Neural progenitor cell (in vitro differentiated cells): ENCODE measurements around the gene CFAP44. TPM values are rescaled to one million over a fixed set of nuclear protein-coding genes. Genes with fewer than 3 reads are reported as not detected.

Experiments
- DNase-seq: peaks from one replicate; pipeline ENCODE4 v3.0.0-alpha.2; 2016; ENCODE audit warnings: low spot score
- H2AFZ ChIP-seq: fragments of 200-600 bp; sonication (generic); replicated peaks from 2 replicates; pipeline ENCODE4 v1.6.1; 2016; ENCODE audit warnings: antibody characterized with exemption
- H3F3A ChIP-seq: fragments of 200-600 bp; sonication (generic); 2 replicates; pipeline ENCODE4 v1.6.1; 2016; ENCODE audit warnings: antibody characterized with exemption, low read depth
- H3K27ac ChIP-seq: fragments of 200-600 bp; sonication (generic); 2 replicates; pipeline ENCODE4 v1.5.1; 2016; ENCODE audit warnings: mild to moderate bottlenecking
- H3K27me3 ChIP-seq: fragments of 200-600 bp; sonication (generic); 2 replicates; pipeline ENCODE4 v1.6.1; 2016; ENCODE audit warnings: mild to moderate bottlenecking, moderate library complexity
- H3K36me3 ChIP-seq: fragments of 200-600 bp; sonication (generic); 2 replicates; pipeline ENCODE4 v1.5.1; 2016
- H3K4me1 ChIP-seq: fragments of 200-600 bp; sonication (generic); 2 replicates; pipeline ENCODE4 v1.6.1; 2016; ENCODE audit warnings: mixed run types
- H3K4me2 ChIP-seq: fragments of 200-600 bp; sonication (generic); 2 replicates; pipeline ENCODE4 v1.6.1; 2016
- H3K4me3 ChIP-seq: fragments of 200-600 bp; sonication (generic); 2 replicates; pipeline ENCODE4 v1.5.1; 2016
- H3K79me2 ChIP-seq: fragments of 200-600 bp; sonication (generic); 2 replicates; pipeline ENCODE4 v1.6.1; 2016; ENCODE audit warnings: low read depth
- H3K9ac ChIP-seq: fragments of 200-600 bp; sonication (generic); 2 replicates; pipeline ENCODE4 v1.6.1; 2016
- H3K9me3 ChIP-seq: fragments of 200-600 bp; sonication (generic); 2 replicates; pipeline ENCODE4 v1.5.1; 2016; ENCODE audit warnings: low read depth
- H4K20me1 ChIP-seq: fragments of 200-600 bp; sonication (generic); 2 replicates; pipeline ENCODE4 v1.6.1; 2016; ENCODE audit warnings: low read depth
- H3K27ac Mint-ChIP-seq: 3 replicates; pipeline ENCODE4 v1.8.0; 2021; ENCODE audit warnings: mixed read lengths
- H3K27me3 Mint-ChIP-seq: 2 replicates; pipeline ENCODE4 v1.8.0; 2022; ENCODE audit warnings: low read depth, mild to moderate bottlenecking, inconsistent platforms, moderate library complexity, mixed read lengths; ENCODE audit not compliant: insufficient read depth
- H3K36me3 Mint-ChIP-seq: 3 replicates; pipeline ENCODE4 v1.8.0; 2021; ENCODE audit warnings: mixed read lengths
- H3K4me1 Mint-ChIP-seq: 3 replicates; pipeline ENCODE4 v1.8.0; 2021; ENCODE audit warnings: mixed read lengths
- H3K4me3 Mint-ChIP-seq: 3 replicates; pipeline ENCODE4 v1.8.0; 2021; ENCODE audit warnings: mild to moderate bottlenecking, moderate library complexity, mixed read lengths
- H3K9me3 Mint-ChIP-seq: 3 replicates; pipeline ENCODE4 v1.8.0; 2020; ENCODE audit warnings: mixed read lengths
- CTCF ChIP-seq: fragments of 200-600 bp; sonication (generic); IDR thresholded peaks from 2 replicates; pipeline ENCODE4 v1.5.1; 2017; ENCODE audit warnings: antibody characterized with exemption, mild to moderate bottlenecking
- EZH2 ChIP-seq: fragments of 200-600 bp; sonication (generic); IDR thresholded peaks from 2 replicates; pipeline ENCODE4 v1.6.1; 2017; ENCODE audit warnings: antibody characterized with exemption, mild to moderate bottlenecking, moderate library complexity
- EZH2phosphoT487 ChIP-seq: fragments of 200-600 bp; sonication (generic); IDR thresholded peaks from 2 replicates; pipeline ENCODE4 v1.6.1; 2017; ENCODE audit warnings: antibody characterized with exemption
- total RNA-seq: library from RNA; depleted of rRNA; stranded (reverse); fragments of >200 nt; gene quantifications from 2 replicates; pipeline ENCODE4 v1.2.3, GENCODE V29; 2015; ENCODE audit warnings: low replicate concordance

CFAP44 gene
- total RNA-seq, 1 donor from 2014 or later: 8.3 TPM

GRCh38 chr3:113454057-113454456 lies 12.8 kb upstream of the CFAP44 start:
- no peak overlapping the region for H2AFZ ChIP-seq
- H3K36me3 ChIP-seq: peaks cover 4% of the 10 kb centered on the region
- H3K4me1 ChIP-seq: no peaks in the 10 kb centered on the region
- Mint-ChIP-seq H3K4me1 (no peaks in the 10 kb centered on the region), H3K9me3 (peaks cover 2% of the 10 kb centered on the region), H3K4me3 (no peak overlapping the region), H3K36me3 (peaks cover 31% of the 10 kb centered on the region), H3K27ac (no peak overlapping the region), H3K27me3 (no peaks in the 10 kb centered on the region)
- no peaks in the 10 kb centered on the region for H4K20me1 ChIP-seq
- no peaks in the 10 kb centered on the region for H3K9me3 ChIP-seq
- TF ChIP-seq EZH2: no peak
- TF ChIP-seq CTCF: no peak
- no peak for TF ChIP-seq EZH2phosphoT487
- no peaks in the 10 kb centered on the region for H3K27me3 ChIP-seq
- no peak overlapping the region for H3K27ac ChIP-seq
- no peak overlapping the region for H3K4me3 ChIP-seq
- no peak overlapping the region for H3K4me2 ChIP-seq
- no peaks in the 10 kb centered on the region for H3K79me2 ChIP-seq
- no peak overlapping the region for H3K9ac ChIP-seq
- H3F3A ChIP-seq: no peaks in the 10 kb centered on the region
- no peak for DNase-seq

- Mint-ChIP-seq H3K36me3 (peaks cover 19% of the 10 kb centered on the region), H3K4me1 (no peaks in the 10 kb centered on the region), H3K4me3 (no peak overlapping the region), H3K27ac (no peak overlapping the region), H3K9me3 (no peaks in the 10 kb centered on the region), H3K27me3 (no peaks in the 10 kb centered on the region)
- no peaks in the 10 kb centered on the region for H3F3A ChIP-seq
- H3K9me3 ChIP-seq: no peaks in the 10 kb centered on the region
- H3K27ac ChIP-seq: no peak overlapping the region
- no peaks in the 10 kb centered on the region for H3K4me1 ChIP-seq
- no peak overlapping the region for H2AFZ ChIP-seq
- no peak overlapping the region for H3K9ac ChIP-seq
- H3K27me3 ChIP-seq: no peaks in the 10 kb centered on the region
- H4K20me1 ChIP-seq: no peaks in the 10 kb centered on the region
- H3K4me3 ChIP-seq: no peak overlapping the region
- no peak overlapping the region for H3K4me2 ChIP-seq
- TF ChIP-seq CTCF (no peak), EZH2phosphoT487 (no peak), EZH2 (no peak)
- DNase-seq: no peak
- H3K36me3 ChIP-seq: peaks cover 4% of the 10 kb centered on the region
- H3K79me2 ChIP-seq: no peaks in the 10 kb centered on the region
Observed at GRCh38 chr3:113450911-113451310, 9.6 kb upstream of the CFAP44 start.

- Histone ChIP-seq H3K79me2 (no peaks in the 10 kb centered on the region), H3K9me3 (no peaks in the 10 kb centered on the region), H3K36me3 (peaks cover 3% of the 10 kb centered on the region), H3K9ac (no peak overlapping the region), H4K20me1 (no peaks in the 10 kb centered on the region), H3K4me2 (no peak overlapping the region), H3F3A (no peaks in the 10 kb centered on the region), H3K27ac (no peak overlapping the region), H2AFZ (no peak overlapping the region), H3K4me3 (no peak overlapping the region), H3K4me1 (no peaks in the 10 kb centered on the region), H3K27me3 (no peaks in the 10 kb centered on the region)
- H3K36me3 Mint-ChIP-seq: peaks cover 9% of the 10 kb centered on the region
- no peak for DNase-seq
- no peaks in the 10 kb centered on the region for H3K27me3 Mint-ChIP-seq
- TF ChIP-seq CTCF (no peak), EZH2 (no peak), EZH2phosphoT487 (no peak)
- H3K4me1 Mint-ChIP-seq: peaks cover 2% of the 10 kb centered on the region
- H3K4me3 Mint-ChIP-seq: no peak overlapping the region
- no peak overlapping the region for H3K27ac Mint-ChIP-seq
- H3K9me3 Mint-ChIP-seq: no peaks in the 10 kb centered on the region
Observed at GRCh38 chr3:113439606-113440005, 1.7 kb downstream of the CFAP44 start.

- H2AFZ ChIP-seq: no peak overlapping the region
- no peak overlapping the region for H3K27ac Mint-ChIP-seq
- H3K4me1 Mint-ChIP-seq: peaks cover 2% of the 10 kb centered on the region
- H3K4me3 Mint-ChIP-seq: no peak overlapping the region
- H3K4me1 ChIP-seq: no peaks in the 10 kb centered on the region
- peaks cover 8% of the 10 kb centered on the region for H3K36me3 Mint-ChIP-seq
- H3K27me3 Mint-ChIP-seq: no peaks in the 10 kb centered on the region
- no peak overlapping the region for H3K27ac ChIP-seq
- H3K79me2 ChIP-seq: no peaks in the 10 kb centered on the region
- no peak overlapping the region for H3K4me3 ChIP-seq
- H3F3A ChIP-seq: no peaks in the 10 kb centered on the region
- H3K9me3 Mint-ChIP-seq: no peaks in the 10 kb centered on the region
- H3K9ac ChIP-seq: no peak overlapping the region
- no peak overlapping the region for H3K4me2 ChIP-seq
- no peak for TF ChIP-seq EZH2
- no peak for TF ChIP-seq EZH2phosphoT487
- no peak for TF ChIP-seq CTCF
- H3K36me3 ChIP-seq: no peaks in the 10 kb centered on the region
- H3K27me3 ChIP-seq: no peaks in the 10 kb centered on the region
- H4K20me1 ChIP-seq: no peaks in the 10 kb centered on the region
- H3K9me3 ChIP-seq: no peaks in the 10 kb centered on the region
- no peak for DNase-seq
Observed at GRCh38 chr3:113438224-113438623, 3.1 kb downstream of the CFAP44 start.
